GM19438 (cell line): ENCODE data around the gene TRHDE.

Experiments used
- ATAC-seq: cut with Tn5 transposase; IDR thresholded peaks from one replicate; pipeline ENCODE4 v1.9.1; 2021; ENCODE audit warnings: low read depth; ENCODE audit not compliant: unreplicated experiment

Gene TRHDE

GRCh38 chr12:72272731-72273498, 745 bp downstream of the TRHDE start:
- no peak for ATAC-seq

GRCh38 chr12:72273499-72273837, 1.3 kb downstream of the TRHDE start:
- no peak for ATAC-seq

DNA sequence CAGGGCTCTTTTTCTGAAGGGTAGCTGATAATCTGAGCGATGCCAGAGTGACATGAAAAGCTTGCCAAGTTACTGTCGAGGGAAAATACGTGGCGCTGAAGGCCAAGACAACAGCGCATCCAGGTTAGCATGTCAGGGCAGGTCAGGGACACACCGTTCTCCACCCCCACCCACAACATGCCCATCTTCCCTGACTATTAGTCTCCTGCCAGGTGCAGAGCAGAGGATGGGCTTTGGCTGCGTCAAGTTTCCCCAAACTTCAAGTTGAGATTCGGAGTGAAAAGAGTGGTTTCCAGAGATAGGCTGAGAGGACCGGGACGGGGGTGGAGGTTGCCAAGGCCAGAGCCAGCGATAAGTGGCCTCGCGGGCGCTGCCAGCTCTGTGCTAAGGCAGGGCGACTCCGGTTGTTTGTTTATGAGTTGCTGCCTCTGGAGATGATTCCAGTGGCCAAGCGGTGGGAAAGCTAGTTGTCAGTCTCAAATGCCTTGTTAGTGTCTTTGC, 1.7 kb downstream of the TRHDE start:
- ATAC-seq = no peak

GRCh38 chr12:72274931-72275330, 2.8 kb downstream of the TRHDE start:
- no peak for ATAC-seq

DNA sequence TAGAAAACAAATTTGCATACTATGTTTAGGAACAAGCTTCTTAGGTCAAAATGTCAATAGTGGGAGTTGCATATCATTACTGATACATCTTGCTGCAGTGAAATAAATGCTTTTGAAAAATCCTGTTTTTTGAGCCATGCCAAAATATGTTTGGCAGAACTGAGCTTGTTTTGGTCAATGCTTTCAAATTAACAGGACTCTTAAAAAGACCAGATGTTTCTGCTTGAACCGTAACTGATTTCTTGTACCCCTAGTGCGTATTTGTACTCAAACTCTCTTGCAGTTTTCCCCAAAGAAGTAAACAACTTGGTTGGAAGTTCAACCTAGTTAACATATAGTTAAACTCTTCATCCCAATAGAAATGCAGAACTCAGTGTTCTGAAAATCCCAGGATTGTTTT, 3.4 kb downstream of the TRHDE start:
- ATAC-seq = no peak

DNA sequence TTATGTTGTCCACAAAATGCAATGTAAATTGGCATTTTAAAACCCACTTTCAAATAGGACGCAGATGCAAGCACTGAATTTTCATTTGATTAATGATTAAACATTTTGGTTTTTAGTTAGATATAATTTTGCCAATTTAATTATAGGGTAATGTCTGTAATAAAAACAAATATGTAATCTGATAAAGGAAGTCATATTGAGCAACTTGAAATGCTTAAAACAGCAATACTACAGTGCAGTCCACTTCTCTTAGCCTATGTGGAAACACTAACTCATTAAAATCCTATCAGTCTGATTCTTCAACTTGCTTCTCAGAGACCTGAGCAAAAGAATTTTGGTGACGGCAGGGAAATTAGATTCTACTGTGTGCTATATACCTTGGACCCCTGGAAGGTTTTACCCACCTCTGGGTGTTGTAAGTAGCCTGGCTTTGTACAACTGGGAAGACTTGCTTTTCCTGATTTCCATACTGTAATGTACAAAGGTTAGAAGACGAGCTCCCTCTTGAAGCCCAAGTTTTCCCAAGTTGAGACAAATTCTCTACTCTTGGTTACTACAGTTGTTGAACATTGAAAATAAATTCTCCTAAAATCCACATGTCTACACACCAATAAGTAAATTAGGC, 4.1 kb downstream of the TRHDE start:
- ATAC-seq = no peak

DNA sequence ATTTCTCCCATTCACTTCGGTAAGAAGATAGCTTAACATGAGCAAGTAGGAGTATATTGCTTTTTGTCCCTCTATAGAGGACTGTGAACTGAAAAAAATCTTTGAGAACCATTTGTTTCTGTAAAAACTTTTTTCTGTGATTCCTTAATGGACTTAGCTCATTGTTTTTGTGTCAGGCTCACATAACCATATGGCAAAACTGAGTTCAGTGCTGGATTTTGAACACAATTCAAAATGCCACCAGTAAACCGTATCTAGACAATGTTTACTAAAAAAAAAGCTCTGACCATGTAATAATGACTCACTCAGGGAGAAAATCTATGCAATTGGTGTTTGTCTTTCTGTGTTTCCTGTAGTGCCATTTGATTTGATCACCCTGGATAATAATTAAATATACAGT, 5.2 kb downstream of the TRHDE start:
- ATAC-seq = no peak

- ATAC-seq = no peak
Observed at GRCh38 chr12:72278894-72279293, 6.7 kb downstream of the TRHDE start.

- ATAC-seq = no peak
Observed at GRCh38 chr12:72281126-72281525, 9.0 kb downstream of the TRHDE start.

DNA sequence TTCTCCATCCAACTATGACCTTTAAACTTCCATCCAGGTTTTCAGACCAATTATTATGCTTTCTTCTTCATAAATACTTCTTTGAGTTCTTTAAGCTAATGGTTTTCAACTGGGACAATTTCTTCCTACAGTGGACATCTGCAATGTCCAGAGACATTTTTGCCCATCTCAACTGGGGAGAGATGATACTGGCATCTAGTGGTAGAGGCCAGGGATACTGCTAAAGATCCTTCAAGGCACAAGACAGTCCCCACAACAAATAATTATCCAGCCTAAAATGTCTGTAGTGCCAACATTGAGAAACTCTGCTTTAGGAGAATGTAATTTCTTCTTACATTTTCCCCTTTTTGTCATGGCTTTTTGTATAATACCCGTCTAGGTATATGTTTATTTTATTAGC, 10.6 kb downstream of the TRHDE start:
- ATAC-seq = no peak

GRCh38 chr12:72285861-72286260, 13.7 kb downstream of the TRHDE start:
- no peak for ATAC-seq

- no peak for ATAC-seq
Observed at GRCh38 chr12:72286526-72286925, 14.4 kb downstream of the TRHDE start.

GRCh38 chr12:72288436-72288835, 16.3 kb downstream of the TRHDE start:
- no peak for ATAC-seq

- no peak for ATAC-seq
Observed at GRCh38 chr12:72288911-72289310, 16.7 kb downstream of the TRHDE start.

- ATAC-seq = no peak
Observed at GRCh38 chr12:72289633-72290032, 17.5 kb downstream of the TRHDE start.

DNA sequence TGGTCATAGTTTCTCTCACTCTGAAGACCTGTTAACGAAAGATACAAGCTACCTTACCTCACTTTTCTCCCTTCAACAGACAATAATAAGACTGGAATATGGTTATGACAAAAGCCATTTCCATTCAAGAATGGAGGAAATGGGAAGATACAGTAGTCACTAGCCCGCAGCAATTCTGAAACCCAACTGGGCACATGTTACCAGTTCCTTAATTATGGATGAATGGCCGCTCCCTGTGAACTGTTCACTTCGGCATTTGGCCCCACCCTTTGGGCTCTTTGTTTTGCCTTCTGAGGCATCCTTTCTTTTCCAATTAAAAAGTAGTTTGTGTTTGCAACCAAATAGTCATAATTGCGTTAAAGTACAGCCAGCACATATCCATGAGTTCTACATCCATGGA, 19.0 kb downstream of the TRHDE start:
- ATAC-seq = no peak

GRCh38 chr12:72293701-72294100, 21.5 kb downstream of the TRHDE start:
- ATAC-seq = no peak

DNA sequence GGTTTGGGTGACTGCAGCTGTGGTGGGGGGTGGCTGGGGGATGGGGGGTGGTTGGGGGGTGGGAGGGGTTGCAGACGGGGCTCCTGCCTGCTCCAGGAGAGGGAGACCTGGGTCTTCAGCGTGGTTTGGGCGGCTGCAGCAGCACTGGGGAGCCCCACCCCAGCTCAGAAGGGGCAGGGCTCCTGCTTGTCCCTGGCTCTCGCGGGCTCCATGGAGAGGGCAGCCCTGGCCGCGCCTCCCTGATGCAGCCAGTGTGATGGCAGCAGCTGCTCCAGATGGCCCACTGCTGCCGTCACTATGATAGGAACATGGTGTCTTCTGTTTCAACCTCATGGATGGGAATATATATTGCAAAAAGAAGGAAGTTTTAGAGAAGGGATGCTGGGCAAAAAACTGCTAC, 22.9 kb downstream of the TRHDE start:
- ATAC-seq = no peak

DNA sequence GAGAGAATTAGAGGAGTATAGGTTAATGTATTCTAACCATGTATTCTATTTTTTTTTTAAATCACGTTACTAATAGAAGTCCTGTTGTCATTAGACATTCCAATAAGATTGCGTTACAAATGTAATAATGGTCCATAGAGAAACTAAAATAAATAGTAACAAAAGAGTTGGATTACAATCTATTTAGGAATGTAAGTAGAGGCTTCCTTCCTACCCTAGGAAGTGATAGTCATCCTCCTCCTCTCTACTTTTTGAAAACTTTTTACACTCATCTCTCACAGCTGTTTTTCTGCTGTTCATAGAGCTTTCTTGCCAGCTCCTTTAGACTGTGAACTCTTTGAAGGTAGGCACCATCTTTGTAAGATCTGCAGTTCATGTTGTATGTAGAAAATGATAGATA, 23.6 kb downstream of the TRHDE start:
- no peak for ATAC-seq

DNA sequence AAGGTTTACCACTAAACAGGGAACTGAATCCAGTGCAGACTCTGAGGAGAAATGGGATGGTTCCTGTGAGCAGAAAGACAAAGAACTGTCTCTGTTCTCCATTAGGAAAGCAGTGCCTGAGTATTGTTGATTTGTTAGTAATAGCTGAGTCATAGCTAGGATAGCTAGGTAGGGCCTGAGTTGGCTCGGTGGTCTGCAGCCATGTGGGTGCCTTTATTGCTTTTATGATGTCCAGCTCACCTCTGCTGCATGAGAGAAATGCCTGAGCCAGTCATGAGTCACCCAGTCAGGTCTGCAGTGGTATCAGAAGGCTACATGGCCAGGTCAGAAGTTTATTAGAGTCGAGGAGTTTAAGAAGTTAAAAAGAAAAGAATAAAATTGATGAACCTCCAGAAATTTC, 24.2 kb downstream of the TRHDE start:
- no peak for ATAC-seq

- no peak for ATAC-seq
Observed at GRCh38 chr12:72297666-72298065, 25.5 kb downstream of the TRHDE start.

GRCh38 chr12:72300728-72301127, 28.6 kb downstream of the TRHDE start:
- ATAC-seq = no peak
